ENCODE measurements around the gene BOD1.

Gene BOD1

GRCh38 chr5:173577817-173578216 lies 38.6 kb downstream of the BOD1 start:
- Histone ChIP-seq H4K20me1 (ENCODE audit: insufficient read depth, low read length, poor library complexity, severe bottlenecking) (no peaks in the 10 kb centered on the region), H3K36me3 (ENCODE audit: insufficient read depth, low read length) (no peaks in the 10 kb centered on the region), H3K9me3 (ENCODE audit: insufficient read depth, low read depth, low read length) (no peaks in the 10 kb centered on the region), H3K4me3 (ENCODE audit: low read length, poor library complexity, severe bottlenecking) (no peak overlapping the region), H3K79me2 (ENCODE audit: insufficient read depth, low read length) (no peaks in the 10 kb centered on the region), H3K4me2 (ENCODE audit: low read depth, low read length, poor library complexity, severe bottlenecking) (no peak overlapping the region), H2AFZ (ENCODE audit: low read length) (no peak overlapping the region), H3K9me2 (replicated peaks; ENCODE audit: low read depth, low read length) (no peaks in the 10 kb centered on the region), H3K27me3 (ENCODE audit: insufficient read depth, low read length, poor library complexity, severe bottlenecking) (no peaks in the 10 kb centered on the region), H3K4me1 (ENCODE audit: insufficient read depth, low read length, poor library complexity, severe bottlenecking) (no peaks in the 10 kb centered on the region), H3F3A (ENCODE audit: low read depth) (no peaks in the 10 kb centered on the region), H3K9ac (ENCODE audit: low read depth, low read length, poor library complexity, severe bottlenecking) (no peak overlapping the region)
- TF ChIP-seq, protein P1, sequence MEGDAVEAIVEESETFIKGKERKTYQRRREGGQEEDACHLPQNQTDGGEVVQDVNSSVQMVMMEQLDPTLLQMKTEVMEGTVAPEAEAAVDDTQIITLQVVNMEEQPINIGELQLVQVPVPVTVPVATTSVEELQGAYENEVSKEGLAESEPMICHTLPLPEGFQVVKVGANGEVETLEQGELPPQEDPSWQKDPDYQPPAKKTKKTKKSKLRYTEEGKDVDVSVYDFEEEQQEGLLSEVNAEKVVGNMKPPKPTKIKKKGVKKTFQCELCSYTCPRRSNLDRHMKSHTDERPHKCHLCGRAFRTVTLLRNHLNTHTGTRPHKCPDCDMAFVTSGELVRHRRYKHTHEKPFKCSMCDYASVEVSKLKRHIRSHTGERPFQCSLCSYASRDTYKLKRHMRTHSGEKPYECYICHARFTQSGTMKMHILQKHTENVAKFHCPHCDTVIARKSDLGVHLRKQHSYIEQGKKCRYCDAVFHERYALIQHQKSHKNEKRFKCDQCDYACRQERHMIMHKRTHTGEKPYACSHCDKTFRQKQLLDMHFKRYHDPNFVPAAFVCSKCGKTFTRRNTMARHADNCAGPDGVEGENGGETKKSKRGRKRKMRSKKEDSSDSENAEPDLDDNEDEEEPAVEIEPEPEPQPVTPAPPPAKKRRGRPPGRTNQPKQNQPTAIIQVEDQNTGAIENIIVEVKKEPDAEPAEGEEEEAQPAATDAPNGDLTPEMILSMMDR (conservative IDR thresholded peaks at IDR 0.05; ENCODE audit: low read length) = no peak
- TF ChIP-seq EZH2phosphoT487 (IDR thresholded peaks at IDR 0.05; ENCODE audit: borderline replicate concordance) = no peak

GRCh38 chr5:173577166-173577565 lies 39.3 kb downstream of the BOD1 start:
- Histone ChIP-seq H3F3A (ENCODE audit: low read depth) (no peaks in the 10 kb centered on the region), H3K9me2 (replicated peaks; ENCODE audit: low read depth, low read length) (no peaks in the 10 kb centered on the region), H3K79me2 (ENCODE audit: insufficient read depth, low read length) (no peaks in the 10 kb centered on the region), H4K20me1 (ENCODE audit: insufficient read depth, low read length, poor library complexity, severe bottlenecking) (no peaks in the 10 kb centered on the region), H3K4me3 (ENCODE audit: low read length, poor library complexity, severe bottlenecking) (no peak overlapping the region), H3K9ac (ENCODE audit: low read depth, low read length, poor library complexity, severe bottlenecking) (no peak overlapping the region), H3K4me2 (ENCODE audit: low read depth, low read length, poor library complexity, severe bottlenecking) (no peak overlapping the region), H3K36me3 (ENCODE audit: insufficient read depth, low read length) (no peaks in the 10 kb centered on the region), H2AFZ (ENCODE audit: low read length) (no peak overlapping the region), H3K4me1 (ENCODE audit: insufficient read depth, low read length, poor library complexity, severe bottlenecking) (no peaks in the 10 kb centered on the region), H3K9me3 (ENCODE audit: insufficient read depth, low read depth, low read length) (no peaks in the 10 kb centered on the region), H3K27me3 (ENCODE audit: insufficient read depth, low read length, poor library complexity, severe bottlenecking) (no peaks in the 10 kb centered on the region)
- TF ChIP-seq EZH2phosphoT487 (IDR thresholded peaks at IDR 0.05; ENCODE audit: borderline replicate concordance) = no peak
- TF ChIP-seq, protein P1 (conservative IDR thresholded peaks at IDR 0.05; ENCODE audit: low read length) = no peak

- no peak for TF ChIP-seq EZH2phosphoT487 (IDR thresholded peaks at IDR 0.05; ENCODE audit: borderline replicate concordance)
- TF ChIP-seq, protein P1 (conservative IDR thresholded peaks at IDR 0.05; ENCODE audit: low read length) = no peak
These were observed 40.5 kb downstream of the BOD1 start for GRCh38 chr5:173575985-173576384.

More at GRCh38 chr5:173575985-173576384, 40.5 kb downstream of the BOD1 start:
- Histone ChIP-seq H3K9me3 (ENCODE audit: insufficient read depth, low read depth, low read length) (no peaks in the 10 kb centered on the region), H3K9me2 (replicated peaks; ENCODE audit: low read depth, low read length) (no peaks in the 10 kb centered on the region), H4K20me1 (ENCODE audit: insufficient read depth, low read length, poor library complexity, severe bottlenecking) (no peaks in the 10 kb centered on the region), H3K36me3 (ENCODE audit: insufficient read depth, low read length) (no peaks in the 10 kb centered on the region), H2AFZ (ENCODE audit: low read length) (no peak overlapping the region), H3F3A (ENCODE audit: low read depth) (no peaks in the 10 kb centered on the region), H3K79me2 (ENCODE audit: insufficient read depth, low read length) (no peaks in the 10 kb centered on the region), H3K27me3 (ENCODE audit: insufficient read depth, low read length, poor library complexity, severe bottlenecking) (no peaks in the 10 kb centered on the region), H3K4me1 (ENCODE audit: insufficient read depth, low read length, poor library complexity, severe bottlenecking) (no peaks in the 10 kb centered on the region), H3K9ac (ENCODE audit: low read depth, low read length, poor library complexity, severe bottlenecking) (no peak overlapping the region), H3K4me3 (ENCODE audit: low read length, poor library complexity, severe bottlenecking) (no peak overlapping the region), H3K4me2 (ENCODE audit: low read depth, low read length, poor library complexity, severe bottlenecking) (no peak overlapping the region)
